ENCODE data around the gene INSYN2B.

The INSYN2B gene

GRCh38 chr5:169988947-169989346, 8.7 kb upstream of the INSYN2B start:
- no peak for DNase-seq (ENCODE audit: extremely low read depth, insufficient read length)
- H3K27me3 ChIP-seq (replicated peaks; ENCODE audit: control insufficient read depth, insufficient read depth, low read length) = no peaks in the 10 kb centered on the region
- H3K36me3 ChIP-seq (ENCODE audit: control insufficient read depth, insufficient read depth, low read length) = peaks cover 35% of the 10 kb centered on the region
- TF ChIP-seq, protein P1, sequence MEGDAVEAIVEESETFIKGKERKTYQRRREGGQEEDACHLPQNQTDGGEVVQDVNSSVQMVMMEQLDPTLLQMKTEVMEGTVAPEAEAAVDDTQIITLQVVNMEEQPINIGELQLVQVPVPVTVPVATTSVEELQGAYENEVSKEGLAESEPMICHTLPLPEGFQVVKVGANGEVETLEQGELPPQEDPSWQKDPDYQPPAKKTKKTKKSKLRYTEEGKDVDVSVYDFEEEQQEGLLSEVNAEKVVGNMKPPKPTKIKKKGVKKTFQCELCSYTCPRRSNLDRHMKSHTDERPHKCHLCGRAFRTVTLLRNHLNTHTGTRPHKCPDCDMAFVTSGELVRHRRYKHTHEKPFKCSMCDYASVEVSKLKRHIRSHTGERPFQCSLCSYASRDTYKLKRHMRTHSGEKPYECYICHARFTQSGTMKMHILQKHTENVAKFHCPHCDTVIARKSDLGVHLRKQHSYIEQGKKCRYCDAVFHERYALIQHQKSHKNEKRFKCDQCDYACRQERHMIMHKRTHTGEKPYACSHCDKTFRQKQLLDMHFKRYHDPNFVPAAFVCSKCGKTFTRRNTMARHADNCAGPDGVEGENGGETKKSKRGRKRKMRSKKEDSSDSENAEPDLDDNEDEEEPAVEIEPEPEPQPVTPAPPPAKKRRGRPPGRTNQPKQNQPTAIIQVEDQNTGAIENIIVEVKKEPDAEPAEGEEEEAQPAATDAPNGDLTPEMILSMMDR (IDR thresholded peaks at IDR 0.05; ENCODE audit: insufficient read depth, low read length, poor library complexity, severe bottlenecking) = no peak
- H3K4me3 ChIP-seq (replicated peaks; ENCODE audit: low read depth, low read length) = no peak overlapping the region

DNA sequence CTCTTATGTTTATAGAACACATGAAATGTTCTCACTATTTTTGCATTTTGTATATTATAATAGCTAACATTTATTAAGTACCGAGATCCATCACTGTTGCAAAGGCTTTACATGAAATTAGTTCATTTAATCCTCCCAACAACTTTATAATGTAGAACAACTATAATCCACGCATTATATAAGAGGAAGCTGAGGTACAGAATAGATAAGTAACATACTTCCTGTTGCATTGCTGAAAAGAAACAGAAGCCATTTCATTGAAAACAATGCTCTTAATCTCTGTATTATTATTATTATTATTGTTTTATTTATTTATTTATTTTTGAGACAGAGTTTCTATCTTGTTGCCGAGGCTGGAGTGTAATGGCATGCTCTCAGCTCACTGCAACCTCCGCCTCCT, 7.9 kb upstream of the INSYN2B start:
- TF ChIP-seq, protein P1 (IDR thresholded peaks at IDR 0.05; ENCODE audit: insufficient read depth, low read length, poor library complexity, severe bottlenecking) = no peak
- H3K36me3 ChIP-seq (ENCODE audit: control insufficient read depth, insufficient read depth, low read length) = peaks cover 34% of the 10 kb centered on the region
- H3K27me3 ChIP-seq (replicated peaks; ENCODE audit: control insufficient read depth, insufficient read depth, low read length) = no peaks in the 10 kb centered on the region
- DNase-seq (ENCODE audit: extremely low read depth, insufficient read length) = no peak
- no peak overlapping the region for H3K4me3 ChIP-seq (replicated peaks; ENCODE audit: low read depth, low read length)

DNA sequence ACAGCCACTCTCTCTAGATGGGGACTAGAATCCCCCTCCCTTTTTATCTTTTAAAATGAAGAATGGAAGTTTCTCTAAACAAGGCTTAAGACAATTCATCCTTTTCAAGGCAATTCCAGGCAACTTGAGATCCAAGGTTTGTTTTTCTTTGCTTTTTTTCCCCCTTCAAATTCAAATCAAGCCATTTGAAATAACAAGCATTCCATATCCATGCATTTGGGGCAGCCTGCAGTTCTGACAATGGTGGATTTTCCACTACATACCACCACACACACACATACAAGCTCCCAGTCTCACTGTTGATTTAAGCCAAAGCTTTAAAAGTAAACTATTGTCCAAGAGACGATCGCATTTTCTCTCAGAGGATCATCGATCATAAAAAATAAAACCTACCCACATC, 424 bp downstream of the INSYN2B start:
- peaks cover 8% of the 10 kb centered on the region for H3K36me3 ChIP-seq (ENCODE audit: control insufficient read depth, insufficient read depth, low read length)
- no peak for DNase-seq (ENCODE audit: extremely low read depth, insufficient read length)
- H3K4me3 ChIP-seq (replicated peaks; ENCODE audit: low read depth, low read length) = no peak overlapping the region
- TF ChIP-seq, protein P1 (IDR thresholded peaks at IDR 0.05; ENCODE audit: insufficient read depth, low read length, poor library complexity, severe bottlenecking) = no peak
- no peaks in the 10 kb centered on the region for H3K27me3 ChIP-seq (replicated peaks; ENCODE audit: control insufficient read depth, insufficient read depth, low read length)

DNA sequence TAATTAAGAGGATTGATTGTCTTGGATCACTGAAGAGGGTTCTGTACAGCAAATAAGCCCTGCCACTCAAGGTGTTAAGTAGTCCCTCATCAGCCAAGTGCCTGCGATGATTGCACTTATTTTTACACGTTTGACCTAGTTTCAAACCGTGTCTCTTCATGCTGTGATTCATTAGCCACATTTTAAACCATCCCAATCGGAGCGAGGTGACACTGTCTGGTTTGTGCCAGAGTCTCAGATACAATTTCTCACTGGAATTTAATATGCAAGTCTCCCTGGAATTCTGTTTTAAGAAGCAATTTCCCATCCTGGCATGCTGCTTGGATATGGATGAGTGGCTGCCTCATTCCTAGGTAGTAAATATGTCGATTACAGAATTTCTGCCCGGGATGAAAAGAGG, 1.6 kb downstream of the INSYN2B start:
- H3K36me3 ChIP-seq (ENCODE audit: control insufficient read depth, insufficient read depth, low read length) = peaks cover 3% of the 10 kb centered on the region
- no peaks in the 10 kb centered on the region for H3K27me3 ChIP-seq (replicated peaks; ENCODE audit: control insufficient read depth, insufficient read depth, low read length)
- no peak overlapping the region for H3K4me3 ChIP-seq (replicated peaks; ENCODE audit: low read depth, low read length)
- TF ChIP-seq, protein P1 (IDR thresholded peaks at IDR 0.05; ENCODE audit: insufficient read depth, low read length, poor library complexity, severe bottlenecking) = no peak
- DNase-seq (ENCODE audit: extremely low read depth, insufficient read length) = no peak

- peaks cover 3% of the 10 kb centered on the region for H3K36me3 ChIP-seq (ENCODE audit: control insufficient read depth, insufficient read depth, low read length)
- H3K4me3 ChIP-seq (replicated peaks; ENCODE audit: low read depth, low read length) = no peak overlapping the region
- H3K27me3 ChIP-seq (replicated peaks; ENCODE audit: control insufficient read depth, insufficient read depth, low read length) = no peaks in the 10 kb centered on the region
- no peak for DNase-seq (ENCODE audit: extremely low read depth, insufficient read length)
- TF ChIP-seq, protein P1 (IDR thresholded peaks at IDR 0.05; ENCODE audit: insufficient read depth, low read length, poor library complexity, severe bottlenecking) = no peak
Measured at GRCh38 chr5:169974121-169974770, 6.0 kb downstream of the INSYN2B start.

DNA sequence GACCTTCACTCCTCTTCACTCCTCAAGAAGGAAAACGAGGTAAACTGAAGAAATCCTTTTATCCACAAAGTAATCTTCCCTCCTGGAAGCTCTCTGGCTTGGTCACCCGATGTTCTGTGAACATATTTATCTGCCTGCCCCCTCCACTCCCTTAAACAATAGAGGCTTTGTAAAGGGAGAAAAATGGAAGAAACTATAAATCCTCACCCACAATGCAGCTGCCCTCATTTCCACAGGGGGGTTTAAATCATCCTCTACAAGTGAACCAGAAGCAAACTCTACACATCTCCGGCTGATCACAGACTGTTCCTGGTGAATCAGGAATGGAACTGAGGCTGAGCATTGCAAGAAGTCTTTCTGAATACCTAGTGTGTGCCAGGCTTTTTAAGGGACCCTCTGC, 7.2 kb downstream of the INSYN2B start:
- no peak for DNase-seq (ENCODE audit: extremely low read depth, insufficient read length)
- TF ChIP-seq, protein P1 (IDR thresholded peaks at IDR 0.05; ENCODE audit: insufficient read depth, low read length, poor library complexity, severe bottlenecking) = no peak
- Histone ChIP-seq H3K4me3 (replicated peaks; ENCODE audit: low read depth, low read length) (no peak overlapping the region), H3K36me3 (ENCODE audit: control insufficient read depth, insufficient read depth, low read length) (peaks cover 3% of the 10 kb centered on the region), H3K27me3 (replicated peaks; ENCODE audit: control insufficient read depth, insufficient read depth, low read length) (no peaks in the 10 kb centered on the region)
